Calu3 (cell line): ENCODE measurements around the gene SPON1. TPM values are rescaled to one million over a fixed set of nuclear protein-coding genes. Genes with fewer than 3 reads are reported as not detected.
A peak's percentile ranks its signal among the peaks of the same experiment; 100 is the strongest.

Experiments
- BruUV-seq: library from RNA; stranded (reverse); fragments of 400-500 nt; replicated peaks from 2 replicates; lab custom pipeline; 2021; lab: Mats Ljungman, UMichigan
- CTCF ChIA-PET: fragments of 300-600 bp; sonication (Branson Sonifier 250); formaldehyde crosslinking; loops from one replicate; lab custom pipeline; 2022; ENCODE audit warnings: antibody characterized with exemption; lab: Charles Lee
- DNase-seq: peaks from one replicate; pipeline ENCODE4 v3.0.0; 2022
- H3K27ac Mint-ChIP-seq: one replicate; pipeline ENCODE4 v1.8.0; 2022; ENCODE audit warnings: mixed read lengths; ENCODE audit not compliant: unreplicated experiment
- H3K27me3 Mint-ChIP-seq: one replicate; pipeline ENCODE4 v1.8.0; 2022; ENCODE audit warnings: mixed read lengths; ENCODE audit not compliant: unreplicated experiment
- H3K36me3 Mint-ChIP-seq: one replicate; pipeline ENCODE4 v1.8.0; 2022; ENCODE audit warnings: mild to moderate bottlenecking, moderate library complexity, mixed read lengths; ENCODE audit not compliant: insufficient read depth, unreplicated experiment
- H3K4me1 Mint-ChIP-seq: one replicate; pipeline ENCODE4 v1.8.0; 2022; ENCODE audit warnings: mild to moderate bottlenecking, low read depth, mixed read lengths; ENCODE audit not compliant: unreplicated experiment
- H3K4me3 Mint-ChIP-seq: one replicate; pipeline ENCODE4 v1.8.0; 2022; ENCODE audit warnings: mild to moderate bottlenecking, low read depth, moderate library complexity, mixed read lengths; ENCODE audit not compliant: unreplicated experiment
- H3K9me3 Mint-ChIP-seq: one replicate; pipeline ENCODE4 v1.8.0; 2022; ENCODE audit warnings: low read depth, mixed read lengths; ENCODE audit not compliant: unreplicated experiment
- CTCF ChIP-seq: fragments of 200-600 bp; IDR thresholded peaks from one replicate; pipeline ENCODE4 v1.8.0; 2022; ENCODE audit warnings: antibody characterized with exemption; ENCODE audit not compliant: unreplicated experiment
- intact Hi-C: fragments of 100-400 bp; cut with micrococcal nuclease; formaldehyde crosslinking; loops from one replicate; pipeline ENCODE4 v1.10.0; 2022; ENCODE audit not compliant: unreplicated experiment
- total RNA-seq: library from RNA; stranded (reverse); gene quantifications from 2 replicates; pipeline ENCODE4 v1.2.3, GENCODE V29; 2022

Gene SPON1
- total RNA-seq, 1 experiment from 2014 or later: not detected

GRCh38 chr11:13952668-13953067, 9.9 kb upstream of the SPON1 start:
- no peak for TF ChIP-seq CTCF
- no peaks in the 10 kb centered on the region for H3K4me1 Mint-ChIP-seq
- no peak for DNase-seq
- CTCF ChIA-PET: interaction anchor here (1.1 kb wide), 1 partner anchor 177 kb away, joined by 3 read pairs; no protein-coding TSS in a partner anchor
- intact Hi-C loops: no loop called here
- H3K9me3 Mint-ChIP-seq: no peaks in the 10 kb centered on the region
- no peak overlapping the region for H3K4me3 Mint-ChIP-seq
- peaks cover 23% of the 10 kb centered on the region for H3K27me3 Mint-ChIP-seq
- no TSS peak for BruUV-seq
- H3K27ac Mint-ChIP-seq: no peak overlapping the region
- no peaks in the 10 kb centered on the region for H3K36me3 Mint-ChIP-seq

GRCh38 chr11:13954591-13954990, 7.9 kb upstream of the SPON1 start:
- CTCF ChIA-PET: no interaction called here
- Mint-ChIP-seq H3K27ac (no peak overlapping the region), H3K36me3 (no peaks in the 10 kb centered on the region), H3K27me3 (peaks cover 7% of the 10 kb centered on the region), H3K9me3 (no peaks in the 10 kb centered on the region), H3K4me3 (no peak overlapping the region), H3K4me1 (no peaks in the 10 kb centered on the region)
- no peak for DNase-seq
- TF ChIP-seq CTCF: no peak
- intact Hi-C loops: no loop called here
- no TSS peak for BruUV-seq

- H3K36me3 Mint-ChIP-seq: no peaks in the 10 kb centered on the region
- BruUV-seq: no TSS peak
- CTCF ChIA-PET: interaction anchor here (1.0 kb wide), 1 partner anchor 193 kb away, joined by 3 read pairs; no protein-coding TSS in a partner anchor
- no peaks in the 10 kb centered on the region for H3K9me3 Mint-ChIP-seq
- TF ChIP-seq CTCF: peak; percentile 73
- DNase-seq: peak; percentile 43
- intact Hi-C loops: loop anchor here (1.0 kb wide), 3 partner anchors 85 to 293 kb away; no protein-coding TSS in a partner anchor
- H3K4me3 Mint-ChIP-seq: no peak overlapping the region
- H3K27me3 Mint-ChIP-seq: no peaks in the 10 kb centered on the region
- no peaks in the 10 kb centered on the region for H3K4me1 Mint-ChIP-seq
- H3K27ac Mint-ChIP-seq: no peak overlapping the region
These were observed 6.5 kb upstream of the SPON1 start for GRCh38 chr11:13955971-13956421.

- DNase-seq: no peak
- no peaks in the 10 kb centered on the region for H3K9me3 Mint-ChIP-seq
- no peaks in the 10 kb centered on the region for H3K36me3 Mint-ChIP-seq
- no peaks in the 10 kb centered on the region for H3K27me3 Mint-ChIP-seq
- intact Hi-C loops: loop anchor here (1.0 kb wide), 3 partner anchors 84 to 292 kb away; no protein-coding TSS in a partner anchor
- H3K4me3 Mint-ChIP-seq: no peak overlapping the region
- no peaks in the 10 kb centered on the region for H3K4me1 Mint-ChIP-seq
- BruUV-seq: no TSS peak
- no peak overlapping the region for H3K27ac Mint-ChIP-seq
- no peak for TF ChIP-seq CTCF
- CTCF ChIA-PET: interaction anchor here (1.0 to 2.0 kb wide), 2 partner anchors 9 to 192 kb away, joined by 3 to 9 read pairs; no protein-coding TSS in a partner anchor
These were observed 5.5 kb upstream of the SPON1 start for GRCh38 chr11:13956988-13957387.
